GM19372 (cell line): Measurements from ENCODE around the gene C10orf62.
"Not testable (repeated sequence)": the region's sequence is repeated elsewhere in the genome, so short reads cannot be mapped to it uniquely, and the experiment has no call there.

Experiments
- ATAC-seq: cut with Tn5 transposase; IDR thresholded peaks from one replicate; pipeline ENCODE4 v1.9.1; 2021; ENCODE audit warnings: mild to moderate bottlenecking, low read depth, moderate library complexity; ENCODE audit not compliant: unreplicated experiment

Gene C10orf62

GRCh38 chr10:97618285-97618684, 28.8 kb downstream of the C10orf62 start:
- ATAC-seq, result no peak

GRCh38 chr10:97618733-97619132, 29.2 kb downstream of the C10orf62 start:
- ATAC-seq, result no peak

- ATAC-seq, result no peak
These were observed 33.8 kb downstream of the C10orf62 start for GRCh38 chr10:97623277-97623676.

GRCh38 chr10:97627731-97628130, 38.2 kb downstream of the C10orf62 start:
- no peak for ATAC-seq

- ATAC-seq, result no peak
These were observed 38.7 kb downstream of the C10orf62 start for GRCh38 chr10:97628228-97628627.

GRCh38 chr10:97629289-97629688, 39.8 kb downstream of the C10orf62 start:
- no peak for ATAC-seq

- ATAC-seq, result no peak
These were observed 41.6 kb downstream of the C10orf62 start for GRCh38 chr10:97631098-97631497.

- peak; percentile 100 for ATAC-seq
These were observed 43.7 kb downstream of the C10orf62 start, which contains the start of gene MORN4 for GRCh38 chr10:97632949-97633884. Gene MORN4, minus strand, starts transcription at chr10:97633500. Its CDS starts 13,847 bp downstream, at chr10:97619653.

- ATAC-seq, result no peak
These were observed 44.4 kb downstream of the C10orf62 start for GRCh38 chr10:97633921-97634320.

- no peak for ATAC-seq
These were observed 46.1 kb downstream of the C10orf62 start for GRCh38 chr10:97635577-97635976.

GRCh38 chr10:97639090-97639489, 49.6 kb downstream of the C10orf62 start:
- not testable (repeated sequence) for ATAC-seq

GRCh38 chr10:97640174-97640867, 50.8 kb downstream of the C10orf62 start, which contains the start of gene PI4K2A:
Gene PI4K2A, plus strand, starts transcription at chr10:97640671. Its CDS starts 72 bp downstream, at chr10:97640743.
- ATAC-seq, result peak; percentile 99
